Uterus (tissue), 2 donors: ENCODE data around the gene TMEM63B.

Source experiments
- POLR2A ChIP-seq, 2 donors: fragments of 450-650 bp; IDR thresholded peaks; one replicate each; pipeline ENCODE4 v1.6.1; 2016; ENCODE audit warnings: antibody characterized with exemption in 2 of 2, mild to moderate bottlenecking in 1 of 2, moderate library complexity in 1 of 2
- TF ChIP-seq, protein P1 (sequence below), 4 experiments: fragments of 200-600 bp in 2 of 4; fragments of 450-650 bp in 2 of 4; sonication (generic) in 2 of 4; IDR thresholded peaks; one replicate each; pipeline ENCODE4 v1.5.1; 2016 to 2019; ENCODE audit warnings: antibody characterized with exemption in 4 of 4, mild to moderate bottlenecking in 2 of 4, moderate library complexity in 1 of 4

- TF ChIP-seq, protein P1, sequence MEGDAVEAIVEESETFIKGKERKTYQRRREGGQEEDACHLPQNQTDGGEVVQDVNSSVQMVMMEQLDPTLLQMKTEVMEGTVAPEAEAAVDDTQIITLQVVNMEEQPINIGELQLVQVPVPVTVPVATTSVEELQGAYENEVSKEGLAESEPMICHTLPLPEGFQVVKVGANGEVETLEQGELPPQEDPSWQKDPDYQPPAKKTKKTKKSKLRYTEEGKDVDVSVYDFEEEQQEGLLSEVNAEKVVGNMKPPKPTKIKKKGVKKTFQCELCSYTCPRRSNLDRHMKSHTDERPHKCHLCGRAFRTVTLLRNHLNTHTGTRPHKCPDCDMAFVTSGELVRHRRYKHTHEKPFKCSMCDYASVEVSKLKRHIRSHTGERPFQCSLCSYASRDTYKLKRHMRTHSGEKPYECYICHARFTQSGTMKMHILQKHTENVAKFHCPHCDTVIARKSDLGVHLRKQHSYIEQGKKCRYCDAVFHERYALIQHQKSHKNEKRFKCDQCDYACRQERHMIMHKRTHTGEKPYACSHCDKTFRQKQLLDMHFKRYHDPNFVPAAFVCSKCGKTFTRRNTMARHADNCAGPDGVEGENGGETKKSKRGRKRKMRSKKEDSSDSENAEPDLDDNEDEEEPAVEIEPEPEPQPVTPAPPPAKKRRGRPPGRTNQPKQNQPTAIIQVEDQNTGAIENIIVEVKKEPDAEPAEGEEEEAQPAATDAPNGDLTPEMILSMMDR (IDR thresholded peaks at IDR 0.05): no peak
- TF ChIP-seq POLR2A (IDR thresholded peaks at IDR 0.05): no peak
Measured at GRCh38 chr6:44084231-44085014, 42.9 kb upstream of the TMEM63B start.
